ENCODE data around the gene NUFIP1.
"Not testable (repeated sequence)": the region's sequence is repeated elsewhere in the genome, so short reads cannot be mapped to it uniquely, and the experiment has no call there.

The NUFIP1 gene

GRCh38 chr13:44969551-44970484 is 19.5 kb downstream of the NUFIP1 start:
- DNase-seq (ENCODE audit: low read depth) = peak; percentile 22

DNA sequence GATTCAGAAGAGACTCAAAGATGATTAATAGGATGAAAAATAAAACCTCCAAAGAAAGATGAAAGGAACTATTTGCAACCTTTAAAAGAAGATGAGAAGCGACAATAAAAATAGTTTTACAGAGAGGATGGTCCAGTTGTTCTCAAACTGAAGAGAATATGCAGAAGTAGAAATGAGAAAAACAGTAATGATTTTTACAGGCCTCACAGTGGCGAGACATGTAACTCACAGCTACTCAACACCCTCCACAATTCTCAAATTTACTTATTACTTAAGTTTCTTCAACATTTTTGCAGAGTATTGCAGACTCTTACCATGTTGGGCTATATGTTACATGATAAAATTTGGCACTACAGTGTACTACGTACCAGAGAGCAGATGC is 20.8 kb downstream of the NUFIP1 start:
- no peak for DNase-seq (ENCODE audit: low read depth)

GRCh38 chr13:44967704-44968433 is 21.4 kb downstream of the NUFIP1 start:
- no peak for DNase-seq (ENCODE audit: low read depth)

GRCh38 chr13:44961997-44962396 is 27.3 kb downstream of the NUFIP1 start:
- DNase-seq (ENCODE audit: low read depth) = no peak

DNA sequence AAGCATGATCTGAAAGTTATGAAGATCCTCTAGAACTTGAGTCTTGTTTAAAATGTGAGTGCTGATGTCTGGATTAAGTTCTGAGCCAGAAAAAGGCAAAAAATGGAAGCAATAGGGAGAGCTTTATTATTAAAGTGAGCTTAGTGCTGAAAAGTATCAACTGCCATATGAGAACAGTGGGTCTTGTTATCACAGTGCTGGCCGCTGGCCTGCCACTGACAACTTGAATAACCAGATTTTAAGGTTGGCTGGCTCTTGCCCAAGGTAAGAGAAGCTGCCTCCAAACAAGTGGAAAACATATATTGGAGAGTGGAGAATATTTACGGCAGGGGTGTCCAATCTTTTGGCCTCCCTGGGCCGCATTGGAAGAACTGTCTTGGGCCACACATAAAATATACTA is 33.9 kb downstream of the NUFIP1 start:
- DNase-seq (ENCODE audit: low read depth) = no peak

DNA sequence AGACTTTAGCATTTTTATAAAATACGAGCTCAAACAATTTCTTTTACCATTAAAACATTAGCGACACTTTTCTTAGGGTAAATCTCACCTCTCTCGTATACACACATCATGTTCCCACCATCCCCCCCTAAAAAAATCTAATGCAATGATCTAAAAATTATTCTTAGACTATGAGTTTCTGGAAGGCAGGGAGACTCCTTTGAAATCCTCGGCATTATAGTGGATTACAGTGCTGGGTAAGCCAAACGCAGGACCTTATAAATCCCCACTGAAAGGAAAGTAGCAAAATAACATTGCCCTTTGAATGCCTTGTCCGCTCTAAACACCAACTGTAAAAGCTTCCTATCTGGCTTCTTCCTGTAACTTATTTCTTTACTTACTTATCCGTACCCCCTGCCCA is 35.0 kb downstream of the NUFIP1 start:
- no peak for DNase-seq (ENCODE audit: low read depth)

DNA sequence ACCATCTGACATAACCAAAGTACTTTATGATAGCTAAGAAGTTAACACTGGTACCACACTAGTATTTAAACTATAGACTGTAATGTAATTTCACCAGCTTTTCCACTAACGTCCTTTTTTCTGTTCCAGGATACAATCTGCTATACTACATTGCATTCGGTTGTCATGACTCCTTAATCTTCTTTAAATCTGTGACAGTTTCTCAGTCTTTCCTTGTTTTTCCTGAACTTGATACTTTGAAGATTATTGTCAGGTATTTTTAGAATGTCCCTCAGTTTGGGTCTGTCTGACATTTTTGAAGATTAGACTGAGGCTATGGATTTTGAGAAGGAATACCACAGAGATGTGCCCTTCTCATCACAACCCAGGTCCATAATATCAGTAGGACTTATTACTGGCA is 36.6 kb downstream of the NUFIP1 start:
- no peak for DNase-seq (ENCODE audit: low read depth)

- DNase-seq (ENCODE audit: low read depth) = no peak
These were observed 38.1 kb downstream of the NUFIP1 start for GRCh38 chr13:44951184-44951583.

DNA sequence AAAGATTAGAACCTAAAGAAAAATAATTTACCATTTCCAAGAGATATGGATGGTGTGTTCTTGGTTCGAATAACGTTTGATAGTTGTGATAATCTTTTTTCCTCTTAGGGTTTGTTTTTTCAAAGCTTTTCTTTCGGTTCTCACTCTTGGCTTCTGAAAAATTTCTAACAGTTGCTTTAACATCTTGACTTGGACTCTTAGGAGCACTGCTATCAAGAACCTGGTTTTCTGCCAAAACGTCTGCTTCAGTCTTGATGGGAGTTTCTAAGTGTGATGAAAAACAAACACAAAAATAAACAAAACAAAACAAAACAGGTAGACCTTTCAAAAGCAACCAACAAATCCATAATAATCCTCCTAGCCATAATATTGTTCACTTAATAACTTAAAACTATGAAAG is 45.9 kb downstream of the NUFIP1 start:
- DNase-seq (ENCODE audit: low read depth) = not testable (repeated sequence)

- DNase-seq (ENCODE audit: low read depth) = no peak
These were observed 50.4 kb downstream of the NUFIP1 start for GRCh38 chr13:44938854-44939253.

DNA sequence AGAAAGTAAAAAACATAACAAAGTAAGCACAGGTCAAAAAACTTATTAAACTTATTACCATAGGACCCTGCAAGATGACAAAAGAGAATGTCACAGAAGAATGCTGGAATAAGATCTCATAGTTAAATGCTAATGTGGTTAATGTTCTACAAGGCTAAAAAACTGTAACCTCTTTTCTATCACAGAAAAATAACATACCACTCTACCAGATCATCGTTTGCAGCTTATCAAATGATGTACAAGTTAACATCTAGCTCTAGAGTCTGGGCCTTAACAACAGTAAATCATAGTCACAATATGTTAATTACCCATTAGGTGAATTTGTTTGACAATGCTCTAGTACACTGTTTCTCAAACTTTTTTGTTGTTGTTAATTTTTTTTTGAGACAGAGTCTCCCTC is 53.0 kb downstream of the NUFIP1 start:
- no peak for DNase-seq (ENCODE audit: low read depth)

DNA sequence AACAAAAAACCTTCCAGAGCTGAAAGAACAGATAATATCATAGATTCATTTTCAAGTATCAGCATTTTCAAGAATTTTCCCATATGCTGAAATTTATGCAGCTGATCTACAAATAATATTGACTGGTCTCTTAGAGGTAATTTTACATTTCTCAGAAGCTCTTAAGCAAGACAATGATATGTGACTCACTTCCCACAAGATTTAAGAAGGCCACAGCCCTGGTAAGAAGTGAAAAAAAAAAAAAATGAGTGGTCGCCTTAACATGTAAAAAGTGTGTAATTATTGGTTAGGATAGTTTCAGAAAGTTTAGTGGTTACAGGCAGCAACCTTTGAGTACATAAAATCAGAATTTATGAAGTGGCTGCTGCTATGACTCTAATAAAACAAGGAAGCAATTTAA is 54.5 kb downstream of the NUFIP1 start:
- DNase-seq (ENCODE audit: low read depth) = no peak

GRCh38 chr13:44932850-44933251 is 56.4 kb downstream of the NUFIP1 start:
- DNase-seq (ENCODE audit: low read depth) = no peak

GRCh38 chr13:44932171-44932849 is 57.0 kb downstream of the NUFIP1 start:
- DNase-seq (ENCODE audit: low read depth) = no peak

DNA sequence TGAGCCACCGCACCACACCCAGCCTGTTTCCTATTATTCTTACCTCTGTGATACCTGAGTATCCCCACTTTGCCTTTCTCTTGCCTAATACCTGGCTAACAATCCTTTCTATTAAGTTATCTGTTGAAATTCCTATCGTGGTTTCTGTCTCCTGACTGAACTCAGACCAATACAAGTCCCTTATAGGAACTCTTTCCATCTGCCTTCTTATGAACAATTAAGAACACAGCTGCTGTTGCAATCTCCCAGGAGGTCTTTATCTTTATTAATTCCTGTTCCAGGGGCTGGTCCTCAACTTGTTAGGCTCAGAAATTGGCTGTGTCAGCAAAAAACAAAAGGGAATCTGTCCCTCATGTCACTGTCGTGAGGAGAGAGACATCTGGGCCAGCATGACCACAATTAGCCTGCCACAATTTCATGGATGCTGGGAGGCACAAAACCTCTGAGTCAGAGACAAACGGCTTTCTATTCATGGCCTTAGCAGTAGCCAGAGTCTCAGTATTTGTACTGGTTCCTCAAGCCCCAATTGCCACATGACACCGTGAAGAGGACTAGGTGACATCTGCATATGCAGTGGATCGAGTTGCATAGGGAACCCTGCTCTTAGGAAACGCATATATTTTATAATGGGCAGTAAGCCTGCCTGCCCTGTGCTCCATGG is 58.2 kb downstream of the NUFIP1 start:
- DNase-seq (ENCODE audit: low read depth) = no peak

DNA sequence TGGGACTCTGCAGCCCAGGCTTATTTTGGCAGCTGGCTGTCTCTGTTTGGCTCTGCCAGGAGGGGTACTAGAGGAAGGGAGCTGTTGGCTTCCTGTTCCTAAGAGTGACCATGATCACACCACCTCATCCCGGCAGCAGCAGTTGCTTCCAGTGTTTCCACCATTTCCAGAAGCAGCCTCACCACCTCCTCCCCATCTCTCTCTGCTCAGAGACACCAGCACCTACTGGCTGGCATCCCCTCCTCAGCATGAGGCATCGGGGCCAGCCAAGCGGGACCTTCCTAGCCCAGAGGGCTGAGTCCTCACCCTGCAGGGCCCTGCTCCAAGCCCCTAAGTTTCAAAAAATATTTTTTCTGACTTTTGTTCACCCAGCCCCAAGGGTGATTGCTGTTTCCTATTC is 59.0 kb downstream of the NUFIP1 start:
- no peak for DNase-seq (ENCODE audit: low read depth)

- DNase-seq (ENCODE audit: low read depth) = no peak
These were observed 59.6 kb downstream of the NUFIP1 start for GRCh38 chr13:44929692-44930091.

GRCh38 chr13:44927968-44928367 is 61.3 kb downstream of the NUFIP1 start:
- DNase-seq (ENCODE audit: low read depth) = no peak

- peak; percentile 87 for DNase-seq (ENCODE audit: low read depth)
These were observed 67.1 kb downstream of the NUFIP1 start for GRCh38 chr13:44921931-44922758.

GRCh38 chr13:44921246-44921877 is 67.9 kb downstream of the NUFIP1 start:
- no peak for DNase-seq (ENCODE audit: low read depth)

GRCh38 chr13:44920013-44920412 is 69.3 kb downstream of the NUFIP1 start:
- no peak for DNase-seq (ENCODE audit: low read depth)
